VCaP (cell line): ENCODE results near the gene TRIM8.

ENCODE experiments used
- H3K27ac ChIP-seq: fragments of 450-650 bp; 2 replicates; pipeline ENCODE4 v1.5.1; 2017
- CTCF ChIP-seq: fragments of 450-650 bp; conservative IDR thresholded peaks from 2 replicates; pipeline ENCODE4 v1.5.1; 2017; ENCODE audit warnings: mild to moderate bottlenecking, moderate library complexity

TRIM8 gene

DNA sequence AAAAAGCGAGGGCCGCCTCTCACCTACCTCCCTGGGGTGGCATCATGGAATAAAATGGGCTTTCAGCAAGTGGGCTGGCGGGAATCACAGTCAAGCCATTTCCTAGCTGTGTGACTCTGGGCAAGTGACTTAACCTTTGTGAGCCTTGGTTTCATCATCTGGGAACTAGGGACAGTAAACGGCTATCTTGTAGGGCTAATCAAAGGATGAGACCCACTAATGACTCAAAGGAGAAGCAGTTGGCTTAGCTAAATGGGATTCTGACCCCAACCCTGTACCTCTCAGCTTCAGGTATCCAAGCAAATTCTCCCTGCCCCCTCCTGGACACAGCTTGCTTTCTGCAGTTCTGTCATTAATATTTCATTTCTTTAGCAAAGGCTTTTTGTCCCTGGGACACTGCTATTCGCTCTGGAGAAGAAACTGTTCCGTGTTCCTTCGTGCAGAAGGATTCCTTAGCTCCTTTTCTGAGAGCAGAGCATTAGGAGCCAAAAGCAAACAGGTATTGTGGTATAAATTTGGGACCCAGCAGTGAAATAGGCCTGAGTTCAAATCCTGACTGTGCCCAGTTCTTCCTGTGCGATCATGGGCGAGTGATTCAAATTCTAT lies 25.9 kb downstream of the TRIM8 start:
- TF ChIP-seq CTCF: 0 out of 2 replicates have a peak, but pooled peaks have one; percentile 7
- no peak overlapping the region for H3K27ac ChIP-seq

GRCh38 chr10:102670871-102671434 lies 26.7 kb downstream of the TRIM8 start:
- TF ChIP-seq CTCF: no peak
- no peak overlapping the region for H3K27ac ChIP-seq

- H3K27ac ChIP-seq: no peak overlapping the region
- TF ChIP-seq CTCF: no peak
Observed at GRCh38 chr10:102673236-102673818, 29.0 kb downstream of the TRIM8 start.

- H3K27ac ChIP-seq: no peak overlapping the region
- TF ChIP-seq CTCF: no peak
Observed at GRCh38 chr10:102673819-102674511, 29.7 kb downstream of the TRIM8 start.

DNA sequence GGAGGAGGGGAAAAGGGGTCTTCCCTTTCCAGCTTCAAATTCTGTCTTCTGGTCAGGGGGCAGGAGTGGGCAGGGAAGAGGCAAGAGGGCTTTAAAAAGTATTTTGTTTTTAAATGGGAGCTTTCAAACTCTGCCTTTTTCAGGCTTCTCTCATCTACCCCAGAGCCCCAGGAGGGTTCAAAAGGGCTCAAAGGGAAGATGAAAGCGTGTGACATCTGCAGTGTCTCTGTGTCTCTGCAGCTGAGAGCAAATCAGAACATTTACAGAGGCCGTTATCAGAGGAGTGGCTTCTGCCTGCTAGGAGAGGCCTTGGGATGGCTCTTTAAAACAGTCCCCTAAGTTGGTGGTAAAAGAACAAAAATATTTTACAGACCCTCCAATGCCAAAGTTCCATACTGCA lies 30.3 kb downstream of the TRIM8 start:
- no peak overlapping the region for H3K27ac ChIP-seq
- no peak for TF ChIP-seq CTCF

DNA sequence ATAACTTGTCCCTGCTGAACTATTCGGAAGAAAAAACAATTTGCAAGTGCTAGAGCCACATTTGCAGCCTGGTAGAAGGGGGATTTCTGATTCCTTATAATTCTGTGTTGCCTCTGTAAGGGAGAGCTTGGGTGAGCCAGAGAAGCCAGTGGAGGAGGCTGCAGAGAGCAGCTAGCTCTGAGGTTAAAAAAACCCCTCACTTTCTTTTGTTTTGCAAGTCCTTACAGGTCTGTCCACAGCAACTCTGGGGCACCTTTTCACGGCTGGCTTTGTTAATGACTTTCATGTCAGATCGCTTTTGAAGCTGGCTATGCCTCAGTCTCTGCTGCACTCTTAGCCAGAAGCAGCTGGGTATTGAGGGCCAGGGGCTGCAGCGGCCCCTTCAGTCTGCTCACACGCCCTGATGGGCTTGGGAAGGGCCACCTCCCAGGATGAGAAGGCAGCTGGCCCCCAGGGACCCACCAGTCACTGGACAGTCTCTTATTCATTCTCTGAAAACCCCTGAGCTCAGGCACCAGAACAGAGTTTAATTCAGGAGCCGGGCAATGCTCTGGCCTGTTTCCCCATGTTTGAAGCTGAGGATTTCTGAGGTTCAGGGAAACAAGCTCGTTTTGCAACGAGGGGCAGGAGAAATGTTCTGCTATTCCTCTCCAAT lies 30.9 kb downstream of the TRIM8 start:
- no peak overlapping the region for H3K27ac ChIP-seq
- no peak for TF ChIP-seq CTCF
